ENCODE results near the gene CSN1S1. TPM values are rescaled to one million over a fixed set of nuclear protein-coding genes. Genes with fewer than 3 reads are reported as not detected.
A peak's percentile ranks its signal among the peaks of the same experiment; 100 is the strongest.

Gene CSN1S1
- total and polyA plus RNA-seq, 4 donors, result not detected

GRCh38 chr4:69896530-69897116 lies 34.2 kb upstream of the CSN1S1 start:
- no peaks in the 10 kb centered on the region for H3K27me3 ChIP-seq (ENCODE audit: control insufficient read depth in 4 of 4, insufficient read depth in 4 of 4, low read length in 3 of 4)
- no peak overlapping the region for H3K9ac ChIP-seq (ENCODE audit: low read depth in 1 of 2, low read length in 2 of 2)
- no peaks in the 10 kb centered on the region for H3K4me1 ChIP-seq (ENCODE audit: control insufficient read depth in 4 of 4, insufficient read depth in 4 of 4, low read length in 3 of 4)
- TF ChIP-seq MAX (IDR thresholded peaks at IDR 0.05) (no peak), RAD21 (IDR thresholded peaks at IDR 0.05) (peak; percentile 76 to 80), NR2F2 (IDR thresholded peaks at IDR 0.05) (no peak)
- TF ChIP-seq, protein P1, sequence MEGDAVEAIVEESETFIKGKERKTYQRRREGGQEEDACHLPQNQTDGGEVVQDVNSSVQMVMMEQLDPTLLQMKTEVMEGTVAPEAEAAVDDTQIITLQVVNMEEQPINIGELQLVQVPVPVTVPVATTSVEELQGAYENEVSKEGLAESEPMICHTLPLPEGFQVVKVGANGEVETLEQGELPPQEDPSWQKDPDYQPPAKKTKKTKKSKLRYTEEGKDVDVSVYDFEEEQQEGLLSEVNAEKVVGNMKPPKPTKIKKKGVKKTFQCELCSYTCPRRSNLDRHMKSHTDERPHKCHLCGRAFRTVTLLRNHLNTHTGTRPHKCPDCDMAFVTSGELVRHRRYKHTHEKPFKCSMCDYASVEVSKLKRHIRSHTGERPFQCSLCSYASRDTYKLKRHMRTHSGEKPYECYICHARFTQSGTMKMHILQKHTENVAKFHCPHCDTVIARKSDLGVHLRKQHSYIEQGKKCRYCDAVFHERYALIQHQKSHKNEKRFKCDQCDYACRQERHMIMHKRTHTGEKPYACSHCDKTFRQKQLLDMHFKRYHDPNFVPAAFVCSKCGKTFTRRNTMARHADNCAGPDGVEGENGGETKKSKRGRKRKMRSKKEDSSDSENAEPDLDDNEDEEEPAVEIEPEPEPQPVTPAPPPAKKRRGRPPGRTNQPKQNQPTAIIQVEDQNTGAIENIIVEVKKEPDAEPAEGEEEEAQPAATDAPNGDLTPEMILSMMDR (IDR thresholded peaks at IDR 0.05; ENCODE audit: low read depth, low read length, missing input control), result peak; percentile 56
- no peak for DNase-seq (ENCODE audit: low spot score)
- no peaks in the 10 kb centered on the region for H3K36me3 ChIP-seq (ENCODE audit: control insufficient read depth in 4 of 4, insufficient read depth in 3 of 4, low read depth in 1 of 4, low read length in 3 of 4)
- H3K4me3 ChIP-seq (ENCODE audit: low read depth in 1 of 3, low read length in 3 of 3), result no peak overlapping the region
- H3K27ac ChIP-seq (ENCODE audit: low read depth in 1 of 2, low read length in 2 of 2), result no peak overlapping the region
- no peaks in the 10 kb centered on the region for H3K9me3 ChIP-seq (ENCODE audit: control insufficient read depth in 4 of 4, low read length in 3 of 4)

GRCh38 chr4:69907151-69907550 lies 23.7 kb upstream of the CSN1S1 start:
- Histone ChIP-seq H3K27ac (ENCODE audit: low read depth in 1 of 2, low read length in 2 of 2) (no peak overlapping the region), H3K36me3 (ENCODE audit: control insufficient read depth in 4 of 4, insufficient read depth in 3 of 4, low read depth in 1 of 4, low read length in 3 of 4) (no peaks in the 10 kb centered on the region), H3K4me1 (ENCODE audit: control insufficient read depth in 4 of 4, insufficient read depth in 4 of 4, low read length in 3 of 4) (no peaks in the 10 kb centered on the region), H3K4me3 (ENCODE audit: low read depth in 1 of 3, low read length in 3 of 3) (no peak overlapping the region), H3K9ac (ENCODE audit: low read depth in 1 of 2, low read length in 2 of 2) (no peak overlapping the region), H3K9me3 (ENCODE audit: control insufficient read depth in 4 of 4, low read length in 3 of 4) (no peaks in the 10 kb centered on the region), H3K27me3 (ENCODE audit: control insufficient read depth in 4 of 4, insufficient read depth in 4 of 4, low read length in 3 of 4) (no peaks in the 10 kb centered on the region)
- 57% methylated on average over 1 of the region's 1 CpG for WGBS
- no peak for TF ChIP-seq TAF1 (conservative IDR thresholded peaks at IDR 0.05)
- TF ChIP-seq, protein P1 (IDR thresholded peaks at IDR 0.05; ENCODE audit: low read depth, low read length, missing input control), result no peak
- no peak for TF ChIP-seq ZBTB33 (IDR thresholded peaks at IDR 0.05)
- TF ChIP-seq HNF4G (IDR thresholded peaks at IDR 0.05), result no peak
- no peak for TF ChIP-seq ATF3 (IDR thresholded peaks at IDR 0.05)
- TF ChIP-seq NR2F2 (IDR thresholded peaks at IDR 0.05), result no peak
- no peak for TF ChIP-seq YY1 (IDR thresholded peaks at IDR 0.05)
- TF ChIP-seq RXRA (IDR thresholded peaks at IDR 0.05), result no peak
- TF ChIP-seq SP1 (IDR thresholded peaks at IDR 0.05), result no peak
- no peak for TF ChIP-seq RAD21 (IDR thresholded peaks at IDR 0.05)
- TF ChIP-seq FOXA2 (IDR thresholded peaks at IDR 0.05), result no peak
- no peak for TF ChIP-seq JUND (IDR thresholded peaks at IDR 0.05)
- no peak for TF ChIP-seq EGR1 (IDR thresholded peaks at IDR 0.05; ENCODE audit: low read depth in 2 of 2)
- TF ChIP-seq MAX (IDR thresholded peaks at IDR 0.05), result no peak
- TF ChIP-seq FOXA1 (IDR thresholded peaks at IDR 0.05), result no peak
- no peak for TF ChIP-seq HNF4A (conservative IDR thresholded peaks at IDR 0.05)
- DNase-seq (ENCODE audit: low spot score), result no peak
